HG02610 (cell line): ENCODE results near the gene SDK1.
"Not testable (repeated sequence)": the region's sequence is repeated elsewhere in the genome, so short reads cannot be mapped to it uniquely, and the experiment has no call there.

Source experiments
- ATAC-seq: cut with Tn5 transposase; IDR thresholded peaks from one replicate; pipeline ENCODE4 v1.9.1; 2021; ENCODE audit warnings: mild to moderate bottlenecking, moderate library complexity; ENCODE audit not compliant: unreplicated experiment

The SDK1 gene

GRCh38 chr7:4308205-4308590 lies 1007.1 kb downstream of the SDK1 start:
- ATAC-seq, result no peak

- not testable (repeated sequence) for ATAC-seq
Measured at GRCh38 chr7:4313911-4314310, 1012.9 kb downstream of the SDK1 start.

- ATAC-seq, result not testable (repeated sequence)
Measured at GRCh38 chr7:4314316-4314715, 1013.3 kb downstream of the SDK1 start.
